Coronary artery (tissue), 2 donors: ENCODE measurements around the gene KIF26B.

ENCODE experiments used
- DNase-seq: peaks from one replicate; pipeline ENCODE4 v3.0.0-alpha.2; 2017; ENCODE audit warnings: low spot score
- H3K27ac ChIP-seq, 2 donors: fragments of 200-600 bp; sonication (generic); one replicate each; pipeline ENCODE4 v1.5.1; 2016 to 2019
- H3K4me3 ChIP-seq: fragments of 200-600 bp; sonication (generic); 2 replicates; pipeline ENCODE4 v1.5.1; 2016; ENCODE audit warnings: mild to moderate bottlenecking, moderate library complexity
- CTCF ChIP-seq: fragments of 200-600 bp; sonication (generic); IDR thresholded peaks from one replicate; pipeline ENCODE4 v1.5.1; 2019; ENCODE audit warnings: antibody characterized with exemption

KIF26B gene

DNA sequence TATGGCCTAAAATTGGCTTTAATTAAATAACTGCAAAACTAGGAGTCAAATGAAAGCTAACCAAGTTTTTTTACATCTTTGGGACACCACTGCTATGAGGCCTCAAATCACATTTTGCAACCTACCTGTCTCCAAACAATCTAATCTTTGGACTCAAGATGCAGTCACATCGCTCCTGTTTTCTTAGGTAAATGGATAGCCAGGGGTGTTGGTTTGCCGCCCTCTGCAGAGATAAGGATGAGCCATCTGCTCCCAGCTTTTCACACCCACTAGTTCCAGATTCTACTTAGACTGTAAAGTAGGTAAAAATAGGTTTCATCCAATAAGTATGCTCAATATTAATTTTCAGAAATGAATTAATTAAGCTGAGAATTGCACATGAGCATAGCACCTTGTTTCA lies 456.5 kb downstream of the KIF26B start:
- TF ChIP-seq CTCF, result no peak
- DNase-seq, result no peak
- Histone ChIP-seq H3K27ac (no peak overlapping the region), H3K4me3 (no peak overlapping the region)

GRCh38 chr1:245614476-245614875 lies 459.7 kb downstream of the KIF26B start:
- DNase-seq, result no peak
- H3K4me3 ChIP-seq, result no peak overlapping the region
- TF ChIP-seq CTCF, result no peak
- no peak overlapping the region for H3K27ac ChIP-seq

DNA sequence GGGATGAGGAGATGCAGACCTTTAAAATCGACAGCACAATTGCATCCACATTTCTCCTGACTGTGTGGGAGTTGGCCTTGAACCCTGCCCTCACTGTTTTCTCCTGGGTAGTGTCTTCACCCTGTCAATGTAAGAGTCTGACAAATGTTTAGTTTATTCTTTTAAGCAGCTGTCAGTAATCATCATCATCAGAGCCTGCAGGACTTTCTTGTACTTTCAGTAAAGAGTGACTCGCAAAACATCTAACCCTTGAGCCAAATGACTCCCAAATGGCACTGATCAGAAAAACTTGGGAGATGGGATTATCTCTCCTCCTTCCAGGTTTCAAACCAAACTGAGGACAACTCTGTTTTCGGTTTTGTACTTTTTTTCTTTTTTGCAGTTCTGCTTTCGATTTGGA lies 460.2 kb downstream of the KIF26B start:
- no peak for DNase-seq

DNA sequence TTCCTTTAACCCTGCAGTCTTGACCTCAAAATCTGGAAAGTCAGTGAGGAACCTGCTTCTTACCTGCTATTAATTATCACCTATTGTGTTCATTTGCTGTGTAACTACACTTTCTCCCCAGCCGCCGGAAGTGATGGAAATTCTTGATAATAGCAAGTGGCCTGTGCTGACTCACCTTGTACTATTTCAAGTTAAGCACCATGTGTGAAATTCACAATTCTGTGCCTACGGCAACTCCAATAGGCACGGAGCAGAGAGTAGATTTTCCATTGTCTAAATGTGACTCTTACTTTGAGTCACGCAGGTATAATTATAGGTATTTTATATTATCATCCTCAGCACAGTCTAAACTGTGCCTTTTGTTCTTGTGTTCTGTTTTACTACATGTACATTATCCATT lies 466.8 kb downstream of the KIF26B start:
- no peak for TF ChIP-seq CTCF
- DNase-seq, result no peak
- no peak overlapping the region for H3K27ac ChIP-seq
- H3K4me3 ChIP-seq, result no peak overlapping the region

More for the DNA sequence above, 460.2 kb downstream of the KIF26B start:
- Histone ChIP-seq H3K27ac (no peak overlapping the region), H3K4me3 (no peak overlapping the region)
- no peak for TF ChIP-seq CTCF

DNA sequence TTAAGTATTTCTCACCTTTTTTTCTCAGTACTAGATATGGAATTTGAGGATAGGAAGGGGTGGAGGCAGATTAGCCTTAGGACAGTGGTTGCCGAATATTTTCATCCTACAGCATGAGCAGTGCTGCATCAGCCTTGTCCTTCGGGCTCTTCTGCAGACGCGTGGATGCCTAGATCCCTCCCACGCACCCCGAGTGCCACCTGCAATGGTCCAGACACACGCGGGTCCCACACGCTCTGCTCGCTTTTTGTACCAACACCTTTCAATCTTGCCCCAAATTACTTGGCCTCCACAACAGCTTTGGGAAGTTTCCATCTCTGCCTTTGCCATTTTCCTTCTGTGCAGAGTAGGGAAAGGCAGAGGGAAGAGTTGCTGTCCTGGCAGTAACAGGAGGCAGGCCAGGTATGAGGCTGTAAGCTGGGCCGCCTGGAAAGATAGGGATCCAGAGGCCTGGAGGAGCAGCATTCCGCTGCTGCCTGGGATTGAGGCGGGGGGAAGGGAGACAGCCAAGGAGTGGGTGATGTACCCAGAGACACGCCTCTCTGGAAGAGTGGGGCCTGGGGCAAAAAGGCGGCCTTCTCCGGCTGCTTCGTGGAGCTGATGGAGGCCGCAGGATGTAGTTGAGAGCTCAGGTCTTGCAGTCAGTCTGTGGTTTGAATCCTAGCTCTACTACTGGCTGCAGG lies 467.7 kb downstream of the KIF26B start:
- no peak for TF ChIP-seq CTCF
- no peak for DNase-seq
- H3K4me3 ChIP-seq, result no peak overlapping the region
- H3K27ac ChIP-seq, result no peak overlapping the region

GRCh38 chr1:245641384-245641783 lies 486.6 kb downstream of the KIF26B start:
- DNase-seq, result no peak
- H3K4me3 ChIP-seq, result no peak overlapping the region
- H3K27ac ChIP-seq, result no peak overlapping the region
- no peak for TF ChIP-seq CTCF

DNA sequence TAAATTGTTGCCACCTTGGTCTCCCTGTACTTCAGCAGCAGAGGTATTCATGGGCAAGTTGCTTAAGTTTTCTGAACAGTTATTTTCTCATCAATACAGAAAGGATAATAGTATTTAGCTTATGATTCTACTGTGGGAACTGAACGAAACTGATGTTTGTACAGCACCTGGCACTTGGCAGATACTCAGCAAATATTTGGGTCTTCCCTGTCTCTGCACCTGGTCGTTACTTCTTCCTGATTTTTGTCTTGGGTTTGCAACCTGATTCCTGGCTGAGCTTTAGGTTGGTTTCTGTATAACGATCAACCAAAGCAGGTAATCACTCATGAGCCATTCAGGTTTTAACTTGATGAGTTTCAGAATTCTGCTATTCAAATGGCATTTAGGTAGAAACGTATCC lies 490.6 kb downstream of the KIF26B start:
- no peak overlapping the region for H3K27ac ChIP-seq
- no peak overlapping the region for H3K4me3 ChIP-seq
- no peak for TF ChIP-seq CTCF
- no peak for DNase-seq
